NCI-H226 (cell line): ENCODE measurements around the gene PLAAT4.
"Not testable (repeated sequence)": the region's sequence is repeated elsewhere in the genome, so short reads cannot be mapped to it uniquely, and the experiment has no call there.

Source experiments
- DNase-seq: peaks from one replicate; pipeline ENCODE4 v3.0.0-alpha.2; 2015

The PLAAT4 gene

GRCh38 chr11:63573881-63574855 is 37.6 kb downstream of the PLAAT4 start:
- peak; percentile 66 for DNase-seq

DNA sequence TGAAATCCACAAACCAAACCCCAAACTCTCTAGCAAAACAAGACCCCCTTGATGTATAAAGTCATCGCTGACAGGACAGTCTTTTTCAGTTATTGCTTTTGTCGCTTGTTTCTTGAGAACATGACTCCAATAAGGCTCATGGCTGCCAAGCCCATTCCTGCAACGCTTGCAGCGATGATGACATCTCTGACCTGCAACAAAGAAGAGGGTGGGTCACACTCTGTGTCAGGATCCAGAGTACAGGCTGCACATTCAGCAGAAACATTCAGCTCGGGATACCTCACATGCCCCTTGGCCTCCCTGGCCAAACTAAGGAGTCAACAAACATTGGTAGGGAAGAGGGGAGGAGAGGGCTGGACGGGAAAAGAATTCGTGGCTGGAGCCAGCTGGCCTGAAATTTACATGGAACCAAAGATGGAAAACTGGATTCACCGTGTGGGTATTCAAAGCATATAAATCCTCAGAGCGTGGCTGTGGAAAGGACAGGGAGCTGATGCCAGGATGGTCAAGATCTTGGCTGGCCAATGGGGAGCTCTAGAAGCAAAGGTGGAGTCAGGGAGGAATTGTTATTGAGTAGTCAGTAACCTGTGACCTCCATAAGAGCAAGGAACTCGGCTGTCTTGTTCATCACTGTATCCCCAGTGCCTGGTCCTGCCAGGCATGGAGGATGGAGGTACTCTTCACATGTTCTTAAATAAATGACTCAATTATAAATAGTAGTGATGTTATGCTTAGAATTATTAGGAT is 38.4 kb downstream of the PLAAT4 start:
- DNase-seq = no peak

GRCh38 chr11:63578882-63579281 is 42.3 kb downstream of the PLAAT4 start:
- DNase-seq = not testable (repeated sequence)

DNA sequence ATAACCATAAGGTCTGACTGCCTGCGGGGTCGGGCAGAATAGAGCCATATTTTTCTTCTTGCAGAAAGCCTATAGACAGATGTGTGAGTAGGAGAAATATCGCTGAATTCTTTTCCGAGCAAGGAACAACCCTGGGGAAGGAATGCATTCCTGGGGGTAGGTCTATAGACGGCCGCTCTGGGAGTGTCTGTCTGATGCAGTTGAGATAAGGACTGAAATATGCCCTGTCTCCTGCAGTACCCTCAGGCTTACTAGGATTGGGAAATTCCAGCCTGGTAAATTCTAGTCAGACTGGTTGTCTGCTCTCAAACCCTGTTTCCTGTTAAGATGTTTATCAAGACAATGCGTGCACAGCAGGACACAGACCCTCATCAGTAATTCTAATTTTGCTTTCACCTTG is 44.6 kb downstream of the PLAAT4 start:
- not testable (repeated sequence) for DNase-seq

GRCh38 chr11:63583357-63583677 is 46.7 kb downstream of the PLAAT4 start:
- DNase-seq = no peak

GRCh38 chr11:63586451-63587166 is 50.0 kb downstream of the PLAAT4 start:
- no peak for DNase-seq

DNA sequence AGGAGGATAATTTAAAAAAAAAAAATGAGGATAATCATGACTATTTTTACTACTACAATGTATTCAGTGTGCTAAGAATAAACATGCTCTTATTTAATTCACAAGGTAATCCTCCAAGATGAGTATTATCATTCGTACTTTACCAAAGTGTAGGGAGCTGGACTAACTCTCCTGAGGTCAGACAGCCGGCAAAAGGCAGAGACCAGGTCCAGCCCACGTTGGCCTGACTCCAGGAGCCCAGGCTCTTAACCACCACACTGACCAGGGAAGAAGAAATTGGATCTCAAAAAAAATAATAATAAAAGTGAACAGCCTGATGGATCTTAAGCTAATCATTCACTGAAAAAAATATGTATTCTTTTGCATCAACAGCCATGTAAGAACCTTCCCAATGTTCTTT is 52.4 kb downstream of the PLAAT4 start:
- DNase-seq = no peak

DNA sequence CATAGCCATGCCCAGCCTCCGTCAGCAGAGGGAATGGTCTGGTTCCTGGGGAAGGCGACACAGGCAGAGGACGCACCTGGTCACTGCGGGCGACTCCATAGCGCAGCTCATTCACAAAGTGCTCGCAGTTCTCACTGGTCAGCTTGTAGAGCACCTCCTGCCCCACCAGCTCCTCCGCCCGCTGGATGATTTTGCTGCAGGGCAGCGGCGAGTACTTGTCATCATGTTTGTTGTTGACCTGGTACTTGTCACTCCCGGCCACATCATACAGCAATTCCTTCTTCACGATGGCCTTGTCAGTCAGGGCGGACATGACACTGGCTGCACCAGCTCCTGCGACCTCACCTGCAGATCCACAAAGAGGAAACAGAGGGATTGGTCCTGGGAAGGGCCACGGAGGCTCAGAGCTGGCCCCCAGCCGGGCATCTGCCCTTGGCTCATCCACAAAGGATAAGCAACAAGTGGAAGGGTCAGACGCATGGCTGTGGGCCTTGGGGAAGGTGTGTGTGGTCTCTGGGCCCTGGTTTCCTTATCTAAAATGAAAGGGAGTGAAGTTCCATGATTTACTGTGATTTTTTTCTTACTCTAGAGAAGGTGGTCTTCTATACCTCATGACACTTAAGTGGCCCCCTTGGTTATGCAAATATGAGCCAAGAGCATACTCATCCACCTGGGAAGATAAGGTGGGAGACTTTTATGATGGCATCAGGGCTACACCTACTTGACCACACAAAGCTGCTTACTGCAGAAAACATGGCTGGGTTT is 53.6 kb downstream of the PLAAT4 start:
- no peak for DNase-seq

GRCh38 chr11:63592975-63593395 is 56.4 kb downstream of the PLAAT4 start:
- peak; percentile 27 for DNase-seq

DNA sequence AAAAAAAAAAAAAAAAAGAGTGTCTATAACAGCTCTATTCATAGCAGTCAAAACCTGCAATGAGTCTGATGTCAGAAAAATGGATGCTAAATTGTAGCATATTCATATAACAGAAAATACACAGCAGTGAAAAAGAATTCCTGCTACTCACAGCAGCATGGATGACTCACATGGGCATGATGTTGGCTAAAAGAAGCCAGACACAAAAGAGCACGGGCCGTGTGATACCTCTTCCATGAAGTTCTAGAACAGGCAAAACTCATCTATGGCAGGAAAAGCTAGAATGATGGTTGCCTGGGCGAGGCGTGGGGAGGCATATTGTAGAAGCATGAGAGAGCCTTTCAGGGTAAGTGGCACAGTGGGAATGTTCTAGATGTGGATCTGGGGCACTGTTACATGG is 58.7 kb downstream of the PLAAT4 start:
- peak; percentile 40 for DNase-seq
